Vagina (tissue), 2 donors: ENCODE results near the gene IL17D.

Experiments
- POLR2AphosphoS5 ChIP-seq, 2 donors: sonication (generic); formaldehyde crosslinking; IDR thresholded peaks; one replicate each; pipeline ENCODE4 v1.9.0; 2017; ENCODE audit warnings: antibody characterized with exemption in 2 of 2, mild to moderate bottlenecking in 2 of 2, low read depth in 1 of 2; ENCODE audit not compliant: insufficient read depth in 1 of 2
- TF ChIP-seq, protein P1 (sequence below), 3 experiments: fragments of 450-650 bp in 2 of 3; fragments of 200-600 bp in 1 of 3; sonication (generic) in 1 of 3; IDR thresholded peaks; one replicate each; pipeline ENCODE4 v1.5.1; 2017 to 2019; ENCODE audit warnings: antibody characterized with exemption in 3 of 3, mild to moderate bottlenecking in 2 of 3, moderate library complexity in 2 of 3

DNA sequence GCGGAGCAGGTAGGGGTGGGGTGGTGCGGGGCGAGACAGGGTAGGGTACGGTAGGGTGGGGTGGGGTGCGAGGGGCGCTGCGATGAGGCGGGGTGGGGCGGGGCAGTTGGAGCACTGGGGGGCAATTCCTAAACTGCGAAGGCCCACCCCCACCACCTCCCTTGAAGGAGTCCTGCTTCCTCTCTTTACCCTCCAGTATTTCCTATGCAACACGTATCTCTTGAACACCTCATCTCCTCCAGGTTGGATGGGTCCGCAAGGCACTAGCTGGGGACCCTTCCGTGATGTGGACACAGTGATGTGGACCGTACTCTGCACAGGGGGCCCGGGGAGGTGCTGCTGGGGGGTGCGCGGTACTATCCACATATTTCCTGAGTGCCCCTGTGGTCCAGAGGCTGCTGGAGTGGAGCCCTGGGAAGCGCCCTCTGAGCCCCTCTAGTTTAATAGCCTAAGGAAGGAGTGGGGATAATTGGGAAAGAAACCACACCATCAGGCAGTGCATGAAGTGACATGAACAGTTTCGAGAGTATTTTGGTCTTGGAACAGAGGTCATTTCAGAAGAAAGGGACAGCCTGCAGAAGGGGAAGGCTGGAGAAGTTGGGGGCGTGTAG is 1.1 kb downstream of the IL17D start:
- TF ChIP-seq, protein P1, sequence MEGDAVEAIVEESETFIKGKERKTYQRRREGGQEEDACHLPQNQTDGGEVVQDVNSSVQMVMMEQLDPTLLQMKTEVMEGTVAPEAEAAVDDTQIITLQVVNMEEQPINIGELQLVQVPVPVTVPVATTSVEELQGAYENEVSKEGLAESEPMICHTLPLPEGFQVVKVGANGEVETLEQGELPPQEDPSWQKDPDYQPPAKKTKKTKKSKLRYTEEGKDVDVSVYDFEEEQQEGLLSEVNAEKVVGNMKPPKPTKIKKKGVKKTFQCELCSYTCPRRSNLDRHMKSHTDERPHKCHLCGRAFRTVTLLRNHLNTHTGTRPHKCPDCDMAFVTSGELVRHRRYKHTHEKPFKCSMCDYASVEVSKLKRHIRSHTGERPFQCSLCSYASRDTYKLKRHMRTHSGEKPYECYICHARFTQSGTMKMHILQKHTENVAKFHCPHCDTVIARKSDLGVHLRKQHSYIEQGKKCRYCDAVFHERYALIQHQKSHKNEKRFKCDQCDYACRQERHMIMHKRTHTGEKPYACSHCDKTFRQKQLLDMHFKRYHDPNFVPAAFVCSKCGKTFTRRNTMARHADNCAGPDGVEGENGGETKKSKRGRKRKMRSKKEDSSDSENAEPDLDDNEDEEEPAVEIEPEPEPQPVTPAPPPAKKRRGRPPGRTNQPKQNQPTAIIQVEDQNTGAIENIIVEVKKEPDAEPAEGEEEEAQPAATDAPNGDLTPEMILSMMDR (IDR thresholded peaks at IDR 0.05), result no peak
- no peak for TF ChIP-seq POLR2AphosphoS5 (IDR thresholded peaks at IDR 0.05; ENCODE audit: insufficient read depth in 1 of 2, low read depth in 1 of 2)
